ENCODE results near the gene SLC1A2. TPM values are rescaled to one million over a fixed set of nuclear protein-coding genes. Genes with fewer than 3 reads are reported as not detected.

Gene SLC1A2
- total RNA-seq, 1 donor from 2014 or later = 4.9 TPM

DNA sequence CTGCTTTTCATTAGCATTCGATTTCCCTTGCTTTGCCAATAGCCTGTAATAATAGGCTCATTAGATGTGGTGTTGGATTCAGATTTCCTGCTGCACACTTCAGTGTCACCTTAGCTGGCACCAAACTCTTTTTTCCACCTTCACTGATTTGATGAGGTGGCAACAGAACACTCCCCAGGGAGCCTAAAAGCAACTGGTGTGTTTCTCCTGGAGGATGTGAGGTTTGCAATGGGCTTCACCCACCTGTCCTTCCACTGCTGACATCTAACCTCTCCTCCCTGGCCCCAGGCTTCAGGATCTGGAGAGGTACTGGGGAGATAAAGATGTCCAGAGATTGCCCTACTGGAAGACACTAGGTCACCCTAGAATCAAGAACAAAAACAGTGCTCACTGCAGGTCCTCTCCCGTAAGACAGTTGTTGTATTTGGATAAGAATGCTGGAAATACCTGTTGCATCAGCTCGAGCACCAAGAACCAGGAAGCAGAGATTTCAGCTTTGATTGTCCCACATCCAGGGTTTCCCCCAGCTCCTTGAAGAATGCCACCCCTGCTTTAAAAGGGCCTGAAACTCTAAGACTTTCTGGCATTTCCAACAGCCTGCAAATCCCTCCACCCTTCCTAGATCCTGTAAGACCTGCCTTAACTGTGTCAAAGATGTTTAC, 96.9 kb downstream of the SLC1A2 start:
- H3F3A ChIP-seq (ENCODE audit: low read depth) = no peaks in the 10 kb centered on the region
- H3K9me3 Mint-ChIP-seq = no peaks in the 10 kb centered on the region
- no peaks in the 10 kb centered on the region for H3K4me1 ChIP-seq
- no peak overlapping the region for H3K4me2 ChIP-seq
- no peaks in the 10 kb centered on the region for H3K27me3 ChIP-seq
- no peak overlapping the region for H3K9ac ChIP-seq
- H3K9me3 ChIP-seq (ENCODE audit: low read depth) = no peaks in the 10 kb centered on the region
- H3K4me1 Mint-ChIP-seq = peaks cover 38% of the 10 kb centered on the region
- H3K36me3 ChIP-seq = no peaks in the 10 kb centered on the region
- TF ChIP-seq, protein P1, sequence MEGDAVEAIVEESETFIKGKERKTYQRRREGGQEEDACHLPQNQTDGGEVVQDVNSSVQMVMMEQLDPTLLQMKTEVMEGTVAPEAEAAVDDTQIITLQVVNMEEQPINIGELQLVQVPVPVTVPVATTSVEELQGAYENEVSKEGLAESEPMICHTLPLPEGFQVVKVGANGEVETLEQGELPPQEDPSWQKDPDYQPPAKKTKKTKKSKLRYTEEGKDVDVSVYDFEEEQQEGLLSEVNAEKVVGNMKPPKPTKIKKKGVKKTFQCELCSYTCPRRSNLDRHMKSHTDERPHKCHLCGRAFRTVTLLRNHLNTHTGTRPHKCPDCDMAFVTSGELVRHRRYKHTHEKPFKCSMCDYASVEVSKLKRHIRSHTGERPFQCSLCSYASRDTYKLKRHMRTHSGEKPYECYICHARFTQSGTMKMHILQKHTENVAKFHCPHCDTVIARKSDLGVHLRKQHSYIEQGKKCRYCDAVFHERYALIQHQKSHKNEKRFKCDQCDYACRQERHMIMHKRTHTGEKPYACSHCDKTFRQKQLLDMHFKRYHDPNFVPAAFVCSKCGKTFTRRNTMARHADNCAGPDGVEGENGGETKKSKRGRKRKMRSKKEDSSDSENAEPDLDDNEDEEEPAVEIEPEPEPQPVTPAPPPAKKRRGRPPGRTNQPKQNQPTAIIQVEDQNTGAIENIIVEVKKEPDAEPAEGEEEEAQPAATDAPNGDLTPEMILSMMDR (IDR thresholded peaks at IDR 0.05) = no peak
- no peak for TF ChIP-seq EZH2 (IDR thresholded peaks at IDR 0.05)
- no peak for TF ChIP-seq EZH2phosphoT487 (IDR thresholded peaks at IDR 0.05)
- H3K27ac Mint-ChIP-seq = peak overlapping the region; percentile 38
- H3K79me2 ChIP-seq (ENCODE audit: low read depth) = no peaks in the 10 kb centered on the region
- H3K36me3 Mint-ChIP-seq = no peaks in the 10 kb centered on the region
- peaks cover 2% of the 10 kb centered on the region for H3K27me3 Mint-ChIP-seq (ENCODE audit: insufficient read depth, low read depth)
- no peaks in the 10 kb centered on the region for H4K20me1 ChIP-seq (ENCODE audit: low read depth)
- no peak overlapping the region for H3K27ac ChIP-seq
- no peak for DNase-seq (ENCODE audit: low spot score)
- no peak overlapping the region for H3K4me3 Mint-ChIP-seq
- no peak overlapping the region for H3K4me3 ChIP-seq
- no peak overlapping the region for H2AFZ ChIP-seq (replicated peaks)

DNA sequence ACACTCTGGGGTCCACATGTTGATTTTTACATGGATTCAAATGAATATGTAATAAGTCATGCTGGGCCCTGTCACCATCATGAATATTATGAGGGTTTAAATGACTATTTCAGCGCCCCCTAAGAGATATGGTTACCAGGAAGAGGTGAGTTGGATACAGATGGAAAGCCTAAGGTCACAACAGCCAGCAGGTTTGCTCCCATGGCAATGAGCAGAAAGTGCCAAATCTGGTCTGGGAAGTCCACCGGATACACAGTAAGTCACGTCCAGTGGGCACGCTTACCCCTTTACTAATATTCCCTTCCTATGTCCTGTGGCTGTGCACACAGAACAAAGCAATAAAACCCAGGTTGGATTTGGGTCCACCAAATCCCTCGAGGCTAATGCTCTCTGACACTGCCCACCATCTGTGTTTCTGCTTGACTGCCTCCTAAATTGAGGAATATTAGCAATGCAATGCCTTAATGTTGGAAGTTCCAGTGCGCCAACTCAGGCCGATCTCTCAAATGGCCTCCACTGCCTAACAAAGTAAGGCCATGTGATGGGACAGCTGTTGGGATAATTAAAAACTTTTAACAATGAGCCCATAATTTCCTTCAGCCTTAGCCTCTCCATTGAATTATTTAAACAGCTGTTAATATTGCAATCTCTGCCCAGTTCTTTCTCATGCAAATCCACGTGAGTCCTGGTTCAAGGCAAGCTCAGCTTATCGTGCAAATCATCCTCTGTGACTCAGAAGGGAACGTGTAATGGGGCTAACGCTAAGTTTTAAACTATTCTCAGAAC, 97.6 kb downstream of the SLC1A2 start:
- H3K36me3 ChIP-seq = no peaks in the 10 kb centered on the region
- H3K4me3 ChIP-seq = no peak overlapping the region
- H3K4me2 ChIP-seq = no peak overlapping the region
- H4K20me1 ChIP-seq (ENCODE audit: low read depth) = no peaks in the 10 kb centered on the region
- H3K27ac ChIP-seq = no peak overlapping the region
- no peak for DNase-seq (ENCODE audit: low spot score)
- no peaks in the 10 kb centered on the region for H3F3A ChIP-seq (ENCODE audit: low read depth)
- H3K27ac Mint-ChIP-seq = no peak overlapping the region
- H3K4me1 Mint-ChIP-seq = peaks cover 38% of the 10 kb centered on the region
- no peak overlapping the region for H3K9ac ChIP-seq
- no peaks in the 10 kb centered on the region for H3K79me2 ChIP-seq (ENCODE audit: low read depth)
- no peak overlapping the region for H2AFZ ChIP-seq (replicated peaks)
- no peaks in the 10 kb centered on the region for H3K27me3 ChIP-seq
- H3K4me1 ChIP-seq = no peaks in the 10 kb centered on the region
- H3K27me3 Mint-ChIP-seq (ENCODE audit: insufficient read depth, low read depth) = peaks cover 2% of the 10 kb centered on the region
- H3K9me3 Mint-ChIP-seq = no peaks in the 10 kb centered on the region
- no peaks in the 10 kb centered on the region for H3K9me3 ChIP-seq (ENCODE audit: low read depth)
- TF ChIP-seq EZH2 (IDR thresholded peaks at IDR 0.05) (no peak), EZH2phosphoT487 (IDR thresholded peaks at IDR 0.05) (no peak)
- TF ChIP-seq, protein P1 (IDR thresholded peaks at IDR 0.05) = no peak
- H3K4me3 Mint-ChIP-seq = no peak overlapping the region
- no peaks in the 10 kb centered on the region for H3K36me3 Mint-ChIP-seq

DNA sequence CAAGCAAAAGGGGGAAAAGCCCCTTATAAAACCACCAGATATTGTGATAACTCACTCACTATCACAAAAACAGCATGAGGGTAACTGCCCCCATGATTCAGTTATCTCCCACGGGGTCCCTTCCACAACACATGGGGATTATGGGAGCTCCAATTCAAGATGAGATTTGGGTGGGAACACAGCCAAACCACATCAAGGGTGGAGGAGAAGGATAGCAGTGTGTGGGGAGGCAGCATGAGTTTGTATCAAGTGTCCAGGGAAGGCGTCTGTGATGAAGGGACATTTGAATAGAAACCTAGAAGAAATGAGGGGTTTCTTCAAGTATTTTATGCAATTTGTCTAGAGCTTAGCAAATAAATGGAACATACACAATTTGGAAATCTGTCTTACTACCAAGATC, 98.2 kb downstream of the SLC1A2 start:
- no peak overlapping the region for H3K27ac Mint-ChIP-seq
- H3K9me3 ChIP-seq (ENCODE audit: low read depth) = no peaks in the 10 kb centered on the region
- peaks cover 2% of the 10 kb centered on the region for H3K27me3 Mint-ChIP-seq (ENCODE audit: insufficient read depth, low read depth)
- H3K27ac ChIP-seq = no peak overlapping the region
- no peak for DNase-seq (ENCODE audit: low spot score)
- H3K27me3 ChIP-seq = no peaks in the 10 kb centered on the region
- H3K4me1 Mint-ChIP-seq = peaks cover 38% of the 10 kb centered on the region
- TF ChIP-seq EZH2phosphoT487 (IDR thresholded peaks at IDR 0.05) (no peak), EZH2 (IDR thresholded peaks at IDR 0.05) (no peak)
- TF ChIP-seq, protein P1 (IDR thresholded peaks at IDR 0.05) = no peak
- H3K36me3 ChIP-seq = no peaks in the 10 kb centered on the region
- no peaks in the 10 kb centered on the region for H3K9me3 Mint-ChIP-seq
- H3K79me2 ChIP-seq (ENCODE audit: low read depth) = no peaks in the 10 kb centered on the region
- H3K4me3 ChIP-seq = no peak overlapping the region
- no peaks in the 10 kb centered on the region for H3F3A ChIP-seq (ENCODE audit: low read depth)
- no peaks in the 10 kb centered on the region for H3K4me1 ChIP-seq
- H3K9ac ChIP-seq = no peak overlapping the region
- H3K4me3 Mint-ChIP-seq = no peak overlapping the region
- H3K36me3 Mint-ChIP-seq = no peaks in the 10 kb centered on the region
- no peak overlapping the region for H2AFZ ChIP-seq (replicated peaks)
- H4K20me1 ChIP-seq (ENCODE audit: low read depth) = no peaks in the 10 kb centered on the region
- no peak overlapping the region for H3K4me2 ChIP-seq

Data from neural progenitor cell (in vitro differentiated cells).